Measurements from ENCODE around the gene EEF1G.

- TF ChIP-seq, protein P1, sequence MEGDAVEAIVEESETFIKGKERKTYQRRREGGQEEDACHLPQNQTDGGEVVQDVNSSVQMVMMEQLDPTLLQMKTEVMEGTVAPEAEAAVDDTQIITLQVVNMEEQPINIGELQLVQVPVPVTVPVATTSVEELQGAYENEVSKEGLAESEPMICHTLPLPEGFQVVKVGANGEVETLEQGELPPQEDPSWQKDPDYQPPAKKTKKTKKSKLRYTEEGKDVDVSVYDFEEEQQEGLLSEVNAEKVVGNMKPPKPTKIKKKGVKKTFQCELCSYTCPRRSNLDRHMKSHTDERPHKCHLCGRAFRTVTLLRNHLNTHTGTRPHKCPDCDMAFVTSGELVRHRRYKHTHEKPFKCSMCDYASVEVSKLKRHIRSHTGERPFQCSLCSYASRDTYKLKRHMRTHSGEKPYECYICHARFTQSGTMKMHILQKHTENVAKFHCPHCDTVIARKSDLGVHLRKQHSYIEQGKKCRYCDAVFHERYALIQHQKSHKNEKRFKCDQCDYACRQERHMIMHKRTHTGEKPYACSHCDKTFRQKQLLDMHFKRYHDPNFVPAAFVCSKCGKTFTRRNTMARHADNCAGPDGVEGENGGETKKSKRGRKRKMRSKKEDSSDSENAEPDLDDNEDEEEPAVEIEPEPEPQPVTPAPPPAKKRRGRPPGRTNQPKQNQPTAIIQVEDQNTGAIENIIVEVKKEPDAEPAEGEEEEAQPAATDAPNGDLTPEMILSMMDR (IDR thresholded peaks at IDR 0.05), result no peak
- TF ChIP-seq EP300 (IDR thresholded peaks at IDR 0.05) (no peak), POLR2A (IDR thresholded peaks at IDR 0.05) (no peak), POLR2AphosphoS5 (IDR thresholded peaks at IDR 0.05) (no peak)
Observed at GRCh38 chr11:62558669-62559068, 15.0 kb downstream of the EEF1G start.
